Measurements from ENCODE around the gene DHX35.

DHX35 gene

DNA sequence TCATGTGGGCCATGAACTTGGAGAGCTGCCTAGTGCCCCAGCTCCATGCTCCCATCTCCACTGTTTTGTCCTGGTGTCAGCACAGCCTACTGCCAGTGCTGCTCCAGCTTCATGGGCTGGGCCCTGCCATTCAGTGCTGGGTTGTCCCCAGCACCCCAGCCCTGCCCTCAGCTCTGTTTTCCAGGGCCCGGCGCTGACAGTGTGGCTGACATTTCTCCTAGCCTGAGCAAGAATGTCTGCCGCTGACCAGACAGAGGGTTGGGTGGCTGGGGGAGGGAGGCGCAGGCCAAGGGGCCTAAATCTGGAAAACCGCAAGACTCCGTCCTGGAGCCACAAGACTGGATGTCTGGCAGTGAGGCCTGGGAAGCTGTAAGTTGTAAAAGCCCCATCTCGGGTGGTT is 78.9 kb downstream of the DHX35 start:
- no peak overlapping the region for H3K4me3 ChIP-seq (ENCODE audit: low read depth, low read length)
- TF ChIP-seq, protein P1, sequence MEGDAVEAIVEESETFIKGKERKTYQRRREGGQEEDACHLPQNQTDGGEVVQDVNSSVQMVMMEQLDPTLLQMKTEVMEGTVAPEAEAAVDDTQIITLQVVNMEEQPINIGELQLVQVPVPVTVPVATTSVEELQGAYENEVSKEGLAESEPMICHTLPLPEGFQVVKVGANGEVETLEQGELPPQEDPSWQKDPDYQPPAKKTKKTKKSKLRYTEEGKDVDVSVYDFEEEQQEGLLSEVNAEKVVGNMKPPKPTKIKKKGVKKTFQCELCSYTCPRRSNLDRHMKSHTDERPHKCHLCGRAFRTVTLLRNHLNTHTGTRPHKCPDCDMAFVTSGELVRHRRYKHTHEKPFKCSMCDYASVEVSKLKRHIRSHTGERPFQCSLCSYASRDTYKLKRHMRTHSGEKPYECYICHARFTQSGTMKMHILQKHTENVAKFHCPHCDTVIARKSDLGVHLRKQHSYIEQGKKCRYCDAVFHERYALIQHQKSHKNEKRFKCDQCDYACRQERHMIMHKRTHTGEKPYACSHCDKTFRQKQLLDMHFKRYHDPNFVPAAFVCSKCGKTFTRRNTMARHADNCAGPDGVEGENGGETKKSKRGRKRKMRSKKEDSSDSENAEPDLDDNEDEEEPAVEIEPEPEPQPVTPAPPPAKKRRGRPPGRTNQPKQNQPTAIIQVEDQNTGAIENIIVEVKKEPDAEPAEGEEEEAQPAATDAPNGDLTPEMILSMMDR (IDR thresholded peaks at IDR 0.05; ENCODE audit: control insufficient read depth, extremely low read depth, insufficient read depth) = no peak

DNA sequence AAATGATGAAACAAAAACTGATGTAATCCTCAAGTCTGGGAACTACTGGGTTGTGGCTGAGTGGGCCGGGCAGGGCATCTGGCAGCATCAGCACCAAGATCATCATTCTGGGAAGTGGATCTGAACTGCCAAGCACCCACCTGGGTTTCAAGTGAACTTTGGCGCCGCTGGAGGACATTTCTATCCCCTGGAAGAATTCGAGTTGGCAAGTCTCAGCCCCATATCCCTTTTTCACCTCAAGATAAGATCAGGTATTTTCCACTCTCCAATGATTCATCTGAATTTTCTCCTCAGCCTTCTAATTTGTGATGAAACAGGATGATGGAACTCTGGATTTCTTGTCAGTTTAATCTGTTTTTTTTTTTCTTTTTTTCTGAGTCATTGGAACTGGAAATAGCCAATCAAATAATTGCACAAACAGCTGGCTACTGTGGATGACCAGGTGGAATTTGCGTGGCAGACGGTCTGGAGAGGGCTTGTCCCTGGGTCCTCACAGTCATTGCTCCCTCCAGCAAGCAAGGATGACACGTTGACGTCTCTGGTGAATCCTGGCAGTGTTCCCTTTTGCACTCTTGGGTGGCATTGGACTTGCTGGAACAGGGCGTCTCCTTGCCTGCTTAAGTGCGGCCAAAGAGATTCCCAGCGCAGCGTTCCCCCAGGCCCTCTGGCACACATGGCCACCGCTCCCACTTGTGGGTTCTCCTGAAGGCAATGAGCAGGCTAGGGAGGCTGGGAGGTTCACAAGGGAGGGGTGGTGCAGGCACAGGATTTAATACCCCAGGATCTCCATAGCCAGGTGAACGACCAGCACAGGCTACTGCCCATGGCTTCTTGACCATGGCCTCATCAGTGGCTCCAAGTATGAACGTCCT is 80.4 kb downstream of the DHX35 start:
- DNase-seq (ENCODE audit: low read depth) = no peak
- no peak overlapping the region for H3K4me3 ChIP-seq (ENCODE audit: low read depth, low read length)
- TF ChIP-seq, protein P1 (IDR thresholded peaks at IDR 0.05; ENCODE audit: control insufficient read depth, extremely low read depth, insufficient read depth) = no peak

More for the DNA sequence above, 78.9 kb downstream of the DHX35 start:
- no peak for DNase-seq (ENCODE audit: low read depth)

DNA sequence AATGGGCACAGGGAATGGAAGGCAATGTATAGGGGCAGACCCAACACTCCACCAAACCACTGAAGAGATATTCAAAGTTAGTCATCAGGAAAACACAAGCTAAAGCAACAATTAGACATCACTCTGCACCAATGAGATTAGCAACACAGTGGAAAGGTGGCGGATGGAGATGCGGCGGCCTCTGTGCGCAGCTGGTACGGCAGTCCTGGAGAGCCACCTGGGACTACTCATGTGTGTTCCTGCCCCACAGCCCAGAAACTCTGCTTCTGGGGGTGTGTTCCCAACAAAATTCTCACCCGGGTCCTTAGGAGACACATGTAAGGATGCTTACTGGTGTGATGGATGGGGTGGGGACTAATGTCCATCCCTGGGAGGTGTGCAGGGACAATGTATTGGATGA is 82.4 kb downstream of the DHX35 start:
- H3K4me3 ChIP-seq (ENCODE audit: low read depth, low read length) = no peak overlapping the region
- DNase-seq (ENCODE audit: low read depth) = no peak
- TF ChIP-seq, protein P1 (IDR thresholded peaks at IDR 0.05; ENCODE audit: control insufficient read depth, extremely low read depth, insufficient read depth) = no peak

DNA sequence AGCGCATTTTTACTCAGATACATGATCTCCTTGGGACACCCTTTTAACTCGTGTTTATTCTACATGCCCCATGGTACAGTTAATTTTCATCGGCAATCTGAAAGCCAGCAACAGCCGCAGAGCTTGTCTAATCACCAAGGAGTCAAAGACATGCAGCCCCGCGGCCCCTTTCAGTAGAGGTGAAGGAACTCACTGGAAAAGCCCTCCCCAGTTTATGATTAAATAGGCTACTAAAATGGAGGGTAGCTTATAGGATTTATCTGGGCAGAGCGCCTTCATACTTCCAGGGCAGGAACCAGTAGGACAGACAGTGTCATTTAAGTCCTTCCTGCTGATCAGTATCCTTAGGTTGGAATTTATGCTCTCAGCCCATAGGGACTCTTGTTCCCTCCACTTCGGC is 83.5 kb downstream of the DHX35 start:
- DNase-seq (ENCODE audit: low read depth) = no peak
- TF ChIP-seq, protein P1 (IDR thresholded peaks at IDR 0.05; ENCODE audit: control insufficient read depth, extremely low read depth, insufficient read depth) = no peak
- no peak overlapping the region for H3K4me3 ChIP-seq (ENCODE audit: low read depth, low read length)

DNA sequence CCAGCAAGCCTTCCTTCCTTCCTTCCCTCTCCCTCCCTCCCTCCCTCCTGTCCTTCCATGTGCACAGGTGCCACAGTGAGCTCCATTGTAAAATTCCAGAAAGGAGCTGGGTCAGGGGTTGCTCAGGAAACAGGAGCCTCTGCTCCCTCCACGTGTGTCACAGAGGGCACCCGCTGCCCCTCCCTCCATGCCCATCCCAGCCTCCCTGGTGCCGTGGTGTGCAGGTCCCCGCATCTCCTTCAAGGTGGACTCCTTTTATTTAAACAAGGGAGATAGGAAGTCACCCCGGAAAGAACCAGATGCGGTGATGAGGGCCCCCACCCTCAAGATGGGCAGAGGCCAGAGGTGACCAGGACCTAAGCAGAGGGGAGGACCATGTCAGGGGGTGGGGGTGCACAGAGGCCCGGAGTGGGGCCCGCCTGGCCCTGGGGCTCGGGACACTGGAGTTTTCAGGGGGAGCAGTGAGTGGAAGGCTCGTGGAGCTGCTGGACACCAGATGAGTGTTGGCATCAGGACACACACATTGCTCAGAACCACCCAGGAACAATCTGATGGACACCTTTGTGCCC is 85.4 kb downstream of the DHX35 start:
- DNase-seq (ENCODE audit: low read depth) = no peak
- TF ChIP-seq, protein P1 (IDR thresholded peaks at IDR 0.05; ENCODE audit: control insufficient read depth, extremely low read depth, insufficient read depth) = no peak

DNA sequence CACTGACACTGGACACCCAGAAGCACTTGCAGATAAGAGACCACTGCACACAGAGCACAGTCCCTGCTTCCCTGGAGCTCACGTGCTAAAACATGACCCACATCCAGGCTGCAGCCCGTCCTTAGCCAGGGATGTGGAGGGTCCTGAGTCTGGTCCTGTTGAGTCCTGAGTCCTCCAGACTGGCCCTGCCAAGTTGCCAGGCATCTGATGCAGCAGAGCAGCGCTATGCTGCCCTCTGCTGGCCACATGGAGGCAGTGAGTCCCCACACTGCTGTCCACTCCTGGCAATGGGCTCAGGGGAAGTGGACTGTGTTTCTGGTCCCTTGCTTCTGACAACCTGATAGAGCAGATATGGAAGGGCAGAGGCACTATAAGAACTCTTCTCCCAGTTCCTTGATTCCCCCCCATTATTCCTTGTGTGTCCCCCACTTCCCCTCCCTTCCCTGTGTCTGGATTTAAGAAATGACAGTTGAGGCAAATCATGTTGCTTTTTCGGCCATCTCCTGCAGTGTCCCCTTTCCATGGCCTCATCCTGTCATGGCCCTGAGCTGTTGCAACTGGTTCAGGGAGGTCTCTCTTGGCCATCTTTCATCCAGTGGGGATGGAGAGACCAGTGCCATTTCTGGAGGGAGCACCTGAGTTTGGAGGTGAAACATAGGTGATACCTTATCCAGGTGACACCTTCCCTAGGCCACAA is 86.0 kb downstream of the DHX35 start:
- peak; percentile 41 for DNase-seq (ENCODE audit: low read depth)
- H3K4me3 ChIP-seq (ENCODE audit: low read depth, low read length) = no peak overlapping the region
- TF ChIP-seq, protein P1 (IDR thresholded peaks at IDR 0.05; ENCODE audit: control insufficient read depth, extremely low read depth, insufficient read depth) = peak; percentile 99

More for the DNA sequence above, 85.4 kb downstream of the DHX35 start:
- no peak overlapping the region for H3K4me3 ChIP-seq (ENCODE audit: low read depth, low read length)
